GM06990 (cell line): ENCODE measurements around the gene GRHL3.

ENCODE experiments used
- DNase-seq: peaks from one replicate; pipeline ENCODE4 v3.0.0-alpha.2; 2011; ENCODE audit not compliant: insufficient read length; ENCODE audit errors: extremely low read depth
- H3K27me3 ChIP-seq: replicated peaks from 2 replicates; pipeline ENCODE4 v1.6.0; 2011; ENCODE audit warnings: low read length; ENCODE audit not compliant: control insufficient read depth, insufficient read depth
- H3K36me3 ChIP-seq: 2 replicates; pipeline ENCODE4 v1.5.1; 2011; ENCODE audit warnings: low read length; ENCODE audit not compliant: control insufficient read depth, insufficient read depth
- H3K4me3 ChIP-seq: replicated peaks from 2 replicates; pipeline ENCODE4 v1.5.1; 2011; ENCODE audit warnings: low read depth, mild to moderate bottlenecking, control low read depth, low read length
- TF ChIP-seq, protein P1 (sequence below): IDR thresholded peaks from 2 replicates; pipeline ENCODE4 v1.5.1; 2011; ENCODE audit warnings: low read length, control low read depth, mild to moderate bottlenecking, inconsistent platforms; ENCODE audit not compliant: insufficient read depth, poor library complexity, severe bottlenecking

Gene GRHL3

DNA sequence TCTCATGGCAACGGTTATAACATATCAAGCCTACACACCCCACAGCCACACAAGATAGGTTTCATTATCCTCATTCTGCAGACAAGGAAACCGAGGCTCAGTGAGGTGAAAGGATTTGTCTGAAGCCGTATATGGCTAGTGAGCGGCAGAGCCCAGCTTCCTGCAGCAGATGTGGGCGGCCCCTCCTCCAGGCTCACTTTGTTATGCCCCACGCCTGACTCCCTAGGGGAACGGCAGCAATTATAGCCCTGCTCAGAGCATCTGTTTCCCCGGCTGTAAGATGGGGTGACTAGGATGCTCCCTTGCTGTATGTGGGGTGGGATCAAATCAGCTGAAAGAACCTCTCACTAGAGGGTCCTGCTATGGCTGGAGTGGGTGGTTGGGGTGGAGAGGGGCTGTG is 22.1 kb downstream of the GRHL3 start:
- no peaks in the 10 kb centered on the region for H3K27me3 ChIP-seq
- DNase-seq: no peak
- H3K36me3 ChIP-seq: no peaks in the 10 kb centered on the region; the same call in 1 of the 2 replicates
- TF ChIP-seq, protein P1, sequence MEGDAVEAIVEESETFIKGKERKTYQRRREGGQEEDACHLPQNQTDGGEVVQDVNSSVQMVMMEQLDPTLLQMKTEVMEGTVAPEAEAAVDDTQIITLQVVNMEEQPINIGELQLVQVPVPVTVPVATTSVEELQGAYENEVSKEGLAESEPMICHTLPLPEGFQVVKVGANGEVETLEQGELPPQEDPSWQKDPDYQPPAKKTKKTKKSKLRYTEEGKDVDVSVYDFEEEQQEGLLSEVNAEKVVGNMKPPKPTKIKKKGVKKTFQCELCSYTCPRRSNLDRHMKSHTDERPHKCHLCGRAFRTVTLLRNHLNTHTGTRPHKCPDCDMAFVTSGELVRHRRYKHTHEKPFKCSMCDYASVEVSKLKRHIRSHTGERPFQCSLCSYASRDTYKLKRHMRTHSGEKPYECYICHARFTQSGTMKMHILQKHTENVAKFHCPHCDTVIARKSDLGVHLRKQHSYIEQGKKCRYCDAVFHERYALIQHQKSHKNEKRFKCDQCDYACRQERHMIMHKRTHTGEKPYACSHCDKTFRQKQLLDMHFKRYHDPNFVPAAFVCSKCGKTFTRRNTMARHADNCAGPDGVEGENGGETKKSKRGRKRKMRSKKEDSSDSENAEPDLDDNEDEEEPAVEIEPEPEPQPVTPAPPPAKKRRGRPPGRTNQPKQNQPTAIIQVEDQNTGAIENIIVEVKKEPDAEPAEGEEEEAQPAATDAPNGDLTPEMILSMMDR: no peak
- H3K4me3 ChIP-seq: no peak overlapping the region

DNA sequence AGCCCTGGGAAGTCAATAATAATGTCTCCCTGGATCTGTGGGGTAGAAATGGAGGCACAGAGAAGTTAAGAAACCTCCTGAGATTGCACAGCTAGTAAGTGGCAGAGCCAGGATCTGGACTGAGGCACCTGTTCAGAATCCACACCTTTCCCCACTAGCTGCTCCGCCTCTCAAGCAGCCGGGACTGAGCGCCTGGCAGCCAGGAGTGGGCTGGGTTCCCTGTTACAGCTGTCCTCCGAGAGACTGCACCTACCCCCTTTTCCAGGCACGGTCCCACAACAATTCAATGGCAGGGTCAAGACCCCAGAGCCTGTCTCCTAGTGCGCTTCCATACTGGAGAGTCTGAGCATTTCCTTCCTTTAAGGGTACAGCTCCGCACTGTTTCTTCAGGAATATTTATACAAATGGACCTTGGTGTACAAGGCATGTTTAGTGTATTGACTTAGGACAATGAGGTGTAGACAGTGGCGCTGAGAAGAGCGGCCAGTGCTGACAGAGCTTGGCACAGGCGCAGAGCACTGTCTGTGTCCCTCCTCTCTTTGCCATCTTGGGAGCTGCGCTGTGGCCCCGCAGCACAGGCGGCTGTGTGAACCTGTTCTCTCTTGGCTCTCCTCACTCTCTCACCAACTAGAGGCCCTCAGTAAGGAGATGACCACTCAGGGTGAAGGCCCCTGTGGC is 24.4 kb downstream of the GRHL3 start:
- H3K27me3 ChIP-seq: no peaks in the 10 kb centered on the region
- no peak overlapping the region for H3K4me3 ChIP-seq
- no peaks in the 10 kb centered on the region; the same call in 1 of the 2 replicates for H3K36me3 ChIP-seq
- TF ChIP-seq, protein P1: no peak
- no peak for DNase-seq

DNA sequence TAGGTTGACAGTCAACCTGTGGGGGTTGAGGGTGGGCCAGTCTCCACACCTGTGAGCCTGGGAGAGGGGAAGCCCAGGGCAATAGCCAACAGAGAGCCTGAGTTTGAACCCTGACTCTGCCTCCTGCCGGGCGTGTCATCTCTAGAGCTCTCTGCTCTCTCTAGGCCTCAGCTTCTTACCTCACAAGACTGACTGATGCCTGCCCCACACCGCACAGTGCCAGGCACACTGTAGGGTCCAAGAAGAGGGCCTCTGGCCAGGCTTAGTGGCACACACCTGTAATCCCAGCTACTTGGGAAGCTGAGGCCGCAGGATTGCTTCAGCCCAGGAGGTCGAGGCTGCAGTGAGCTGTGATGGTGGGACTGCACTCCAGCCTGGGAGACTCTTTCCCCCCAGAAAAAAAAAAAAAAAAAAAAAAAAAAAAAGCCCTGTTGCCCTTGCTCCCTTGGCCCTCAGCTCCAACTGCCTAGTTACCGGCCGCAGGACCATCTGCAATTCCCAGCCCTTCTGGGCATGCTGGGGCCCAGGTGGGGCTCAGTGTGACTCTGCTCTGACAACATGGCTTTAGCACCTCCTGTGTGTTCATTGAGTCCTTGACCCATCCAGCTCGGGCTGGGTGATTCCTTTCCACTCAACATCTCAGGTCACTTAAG is 25.1 kb downstream of the GRHL3 start:
- H3K4me3 ChIP-seq: no peak overlapping the region
- H3K36me3 ChIP-seq: no peaks in the 10 kb centered on the region; the same call in 1 of the 2 replicates
- TF ChIP-seq, protein P1: no peak
- DNase-seq: no peak
- H3K27me3 ChIP-seq: no peaks in the 10 kb centered on the region

DNA sequence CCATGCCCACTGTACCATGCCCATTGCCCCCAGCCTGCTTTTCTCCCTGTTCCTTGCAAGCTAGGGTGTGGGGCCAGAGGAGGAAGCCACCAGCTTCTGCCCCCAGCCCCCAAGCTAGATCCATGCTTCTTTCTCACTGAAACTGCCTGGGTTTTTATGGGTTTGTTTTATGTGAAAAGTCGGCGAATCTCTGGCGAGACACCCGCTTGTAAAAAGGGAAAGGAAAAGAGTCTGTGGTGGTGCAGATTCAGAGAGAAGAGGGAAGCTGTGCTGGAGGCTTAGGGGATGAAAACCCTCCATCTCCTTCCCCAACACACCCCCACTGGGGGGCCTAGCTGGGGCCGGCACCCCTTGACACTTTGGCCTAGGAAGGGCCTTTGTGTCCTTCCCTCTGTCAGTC is 26.2 kb downstream of the GRHL3 start:
- Histone ChIP-seq H3K4me3 (no peak overlapping the region), H3K27me3 (no peaks in the 10 kb centered on the region), H3K36me3 (no peaks in the 10 kb centered on the region; the same call in 1 of the 2 replicates)
- TF ChIP-seq, protein P1: no peak
- no peak for DNase-seq

DNA sequence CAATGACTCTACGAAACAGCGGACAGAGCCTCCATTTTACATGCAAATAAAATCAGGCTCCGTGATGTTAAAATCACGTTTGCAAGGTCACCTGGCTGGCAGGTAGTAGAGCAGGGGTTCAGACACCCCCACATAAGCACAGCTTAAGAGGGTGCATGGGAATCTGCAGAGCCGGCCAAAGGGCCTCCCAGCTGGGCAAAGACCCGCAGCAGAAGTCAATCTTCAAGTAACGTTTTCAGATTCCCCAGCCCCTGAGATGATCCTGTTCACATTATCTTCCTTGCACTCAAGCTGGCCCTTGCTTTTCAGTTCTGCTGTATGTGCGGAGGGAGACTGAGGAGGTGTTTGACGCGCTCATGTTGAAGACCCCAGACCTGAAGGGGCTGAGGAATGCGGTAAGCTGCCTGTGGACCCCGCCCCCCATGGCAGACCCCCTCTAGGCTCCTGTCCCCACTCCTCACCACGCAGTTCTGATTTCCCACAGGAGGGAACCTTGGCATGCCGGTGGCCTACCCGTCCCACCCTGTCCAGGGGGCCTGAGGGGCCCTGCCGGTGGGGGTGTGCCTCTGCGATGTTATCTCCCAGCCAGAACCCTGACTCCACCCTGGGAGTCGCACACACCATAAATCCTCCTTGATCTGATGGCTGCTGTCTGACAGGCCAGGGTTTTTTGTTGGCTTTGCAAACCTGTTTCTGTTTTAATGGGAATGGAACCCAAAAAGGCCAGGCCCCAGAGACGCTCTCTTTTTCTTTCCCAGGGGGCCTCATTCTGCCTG is 28.2 kb downstream of the GRHL3 start:
- H3K4me3 ChIP-seq: no peak overlapping the region
- H3K27me3 ChIP-seq: no peaks in the 10 kb centered on the region
- TF ChIP-seq, protein P1: no peak
- no peaks in the 10 kb centered on the region; the same call in 1 of the 2 replicates for H3K36me3 ChIP-seq
- DNase-seq: no peak
